Measurements from ENCODE around the gene BANK1.
"Not testable (repeated sequence)": the region's sequence is repeated elsewhere in the genome, so short reads cannot be mapped to it uniquely, and the experiment has no call there.

The BANK1 gene

GRCh38 chr4:101865501-101866062, 75.1 kb downstream of the BANK1 start:
- DNase-seq, result no peak
- H3K9me3 ChIP-seq, result no peaks in the 10 kb centered on the region
- H3K4me3 ChIP-seq (ENCODE audit: low read depth, low read length), result no peak overlapping the region
- no peaks in the 10 kb centered on the region for H3K4me1 ChIP-seq
- H3K27me3 ChIP-seq, result no peaks in the 10 kb centered on the region
- TF ChIP-seq, protein P1, sequence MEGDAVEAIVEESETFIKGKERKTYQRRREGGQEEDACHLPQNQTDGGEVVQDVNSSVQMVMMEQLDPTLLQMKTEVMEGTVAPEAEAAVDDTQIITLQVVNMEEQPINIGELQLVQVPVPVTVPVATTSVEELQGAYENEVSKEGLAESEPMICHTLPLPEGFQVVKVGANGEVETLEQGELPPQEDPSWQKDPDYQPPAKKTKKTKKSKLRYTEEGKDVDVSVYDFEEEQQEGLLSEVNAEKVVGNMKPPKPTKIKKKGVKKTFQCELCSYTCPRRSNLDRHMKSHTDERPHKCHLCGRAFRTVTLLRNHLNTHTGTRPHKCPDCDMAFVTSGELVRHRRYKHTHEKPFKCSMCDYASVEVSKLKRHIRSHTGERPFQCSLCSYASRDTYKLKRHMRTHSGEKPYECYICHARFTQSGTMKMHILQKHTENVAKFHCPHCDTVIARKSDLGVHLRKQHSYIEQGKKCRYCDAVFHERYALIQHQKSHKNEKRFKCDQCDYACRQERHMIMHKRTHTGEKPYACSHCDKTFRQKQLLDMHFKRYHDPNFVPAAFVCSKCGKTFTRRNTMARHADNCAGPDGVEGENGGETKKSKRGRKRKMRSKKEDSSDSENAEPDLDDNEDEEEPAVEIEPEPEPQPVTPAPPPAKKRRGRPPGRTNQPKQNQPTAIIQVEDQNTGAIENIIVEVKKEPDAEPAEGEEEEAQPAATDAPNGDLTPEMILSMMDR (IDR thresholded peaks at IDR 0.05; ENCODE audit: low read depth, low read length), result no peak
- H3K36me3 ChIP-seq, result no peaks in the 10 kb centered on the region

DNA sequence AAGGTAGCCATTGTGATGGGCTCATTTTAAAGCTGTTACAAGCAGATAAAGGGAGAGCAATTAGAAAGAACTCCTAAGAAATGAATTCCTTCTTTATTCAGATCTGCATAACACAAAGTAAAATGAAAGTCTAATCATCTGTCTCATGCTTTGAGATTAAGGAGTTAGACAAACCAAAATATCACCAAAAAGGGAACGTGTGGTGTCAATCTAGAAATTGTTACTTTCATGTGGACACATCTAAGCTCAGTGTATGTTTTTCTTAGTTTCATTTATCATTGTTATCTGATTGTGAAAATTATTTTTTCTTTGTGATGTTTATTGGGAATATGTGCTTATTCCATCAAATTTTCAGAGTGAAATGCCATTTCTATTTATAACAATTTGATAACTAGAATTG, 80.3 kb downstream of the BANK1 start:
- Histone ChIP-seq H3K9me3 (no peaks in the 10 kb centered on the region), H3K36me3 (no peaks in the 10 kb centered on the region), H3K27me3 (no peaks in the 10 kb centered on the region), H3K4me3 (ENCODE audit: low read depth, low read length) (no peak overlapping the region), H3K4me1 (no peaks in the 10 kb centered on the region)
- no peak for DNase-seq
- TF ChIP-seq, protein P1 (IDR thresholded peaks at IDR 0.05; ENCODE audit: low read depth, low read length), result no peak

DNA sequence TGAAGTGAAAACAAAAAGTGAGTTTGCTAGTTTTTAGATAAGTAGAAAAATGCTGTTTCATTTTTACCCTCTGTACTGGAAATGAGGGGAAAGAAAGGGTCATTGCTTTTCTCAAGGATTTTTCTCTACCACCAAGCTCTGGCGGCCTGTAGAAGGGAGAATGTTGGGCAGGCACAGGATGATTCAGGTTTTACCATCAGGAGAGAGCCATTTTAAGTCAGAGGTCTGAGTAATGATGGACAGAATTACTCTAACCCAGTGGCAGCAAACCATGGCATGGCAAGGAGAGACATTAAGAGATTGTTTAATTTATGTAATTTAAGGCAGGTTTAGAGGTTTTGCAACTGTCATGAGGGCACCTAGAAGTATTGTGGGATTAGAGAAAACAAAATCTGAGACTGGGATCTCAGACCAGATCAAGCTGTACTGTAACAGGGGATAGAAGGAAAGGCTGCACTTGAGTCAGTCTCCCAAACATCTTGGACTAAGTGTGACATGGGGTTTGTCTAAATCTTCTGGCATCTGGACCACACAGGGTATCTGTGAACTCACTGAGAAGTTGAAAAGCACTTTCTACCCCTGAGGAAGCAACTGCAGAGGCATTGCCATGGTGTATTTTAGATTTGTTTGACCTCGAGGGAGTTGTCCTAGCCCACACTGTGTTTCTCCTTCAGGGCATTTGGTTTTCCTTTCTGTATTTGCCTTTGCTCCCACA, 81.6 kb downstream of the BANK1 start:
- H3K4me3 ChIP-seq (ENCODE audit: low read depth, low read length), result no peak overlapping the region
- no peaks in the 10 kb centered on the region for H3K36me3 ChIP-seq
- no peaks in the 10 kb centered on the region for H3K9me3 ChIP-seq
- H3K4me1 ChIP-seq, result no peaks in the 10 kb centered on the region
- no peak for DNase-seq
- TF ChIP-seq, protein P1 (IDR thresholded peaks at IDR 0.05; ENCODE audit: low read depth, low read length), result no peak
- no peaks in the 10 kb centered on the region for H3K27me3 ChIP-seq

DNA sequence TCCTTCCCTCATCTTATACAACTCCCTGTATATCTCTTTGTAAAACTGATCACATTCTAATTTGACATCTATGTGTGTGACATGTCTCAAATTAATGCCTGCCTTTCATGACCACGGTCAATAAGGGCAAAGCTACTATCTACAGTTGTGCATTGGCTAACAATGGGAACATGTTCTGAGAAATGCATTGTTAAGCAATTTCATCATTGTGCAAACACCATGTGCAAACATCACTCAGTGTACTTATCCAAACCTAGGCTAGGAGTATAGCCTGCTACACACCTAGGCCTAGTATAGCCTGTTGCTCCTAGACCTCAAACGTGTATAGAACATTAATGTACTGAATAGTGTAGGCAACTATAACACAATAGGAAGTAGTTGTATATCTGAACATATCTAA, 95.0 kb downstream of the BANK1 start:
- Histone ChIP-seq H3K4me1 (no peaks in the 10 kb centered on the region), H3K36me3 (no peaks in the 10 kb centered on the region), H3K9me3 (no peaks in the 10 kb centered on the region; the same call in 1 of the 2 replicates), H3K27me3 (no peaks in the 10 kb centered on the region), H3K4me3 (ENCODE audit: low read depth, low read length) (no peak overlapping the region)
- no peak for DNase-seq
- TF ChIP-seq, protein P1 (IDR thresholded peaks at IDR 0.05; ENCODE audit: low read depth, low read length), result no peak

GRCh38 chr4:101886826-101887225, 96.3 kb downstream of the BANK1 start:
- no peak for DNase-seq

DNA sequence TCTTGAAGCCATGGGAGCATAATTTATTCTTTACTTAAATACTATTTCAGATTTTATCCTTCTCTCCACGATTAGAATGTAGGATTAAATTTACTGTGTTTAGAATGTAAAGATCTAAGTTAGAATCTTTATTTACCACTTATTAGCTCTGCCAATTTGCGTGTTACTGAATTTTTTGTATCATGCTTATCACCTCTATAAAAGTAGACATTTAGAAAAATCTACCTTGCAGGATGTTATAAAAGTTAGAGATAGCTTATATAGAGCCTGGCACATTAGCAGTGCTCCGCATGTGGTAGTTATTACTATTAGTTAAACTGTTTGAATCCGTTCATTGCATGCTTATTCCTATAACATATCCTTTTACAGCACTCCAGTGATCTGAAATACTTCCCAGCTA, 97.9 kb downstream of the BANK1 start:
- DNase-seq, result no peak
- Histone ChIP-seq H3K36me3 (no peaks in the 10 kb centered on the region), H3K27me3 (no peaks in the 10 kb centered on the region), H3K4me1 (no peaks in the 10 kb centered on the region), H3K9me3 (no peaks in the 10 kb centered on the region), H3K4me3 (ENCODE audit: low read depth, low read length) (no peak overlapping the region)
- TF ChIP-seq, protein P1 (IDR thresholded peaks at IDR 0.05; ENCODE audit: low read depth, low read length), result no peak

More at GRCh38 chr4:101886826-101887225, 96.3 kb downstream of the BANK1 start:
- H3K4me1 ChIP-seq, result no peaks in the 10 kb centered on the region
- no peaks in the 10 kb centered on the region for H3K36me3 ChIP-seq
- TF ChIP-seq, protein P1 (IDR thresholded peaks at IDR 0.05; ENCODE audit: low read depth, low read length), result no peak
- H3K9me3 ChIP-seq, result no peaks in the 10 kb centered on the region; the same call in 1 of the 2 replicates
- no peaks in the 10 kb centered on the region for H3K27me3 ChIP-seq
- H3K4me3 ChIP-seq (ENCODE audit: low read depth, low read length), result no peak overlapping the region

DNA sequence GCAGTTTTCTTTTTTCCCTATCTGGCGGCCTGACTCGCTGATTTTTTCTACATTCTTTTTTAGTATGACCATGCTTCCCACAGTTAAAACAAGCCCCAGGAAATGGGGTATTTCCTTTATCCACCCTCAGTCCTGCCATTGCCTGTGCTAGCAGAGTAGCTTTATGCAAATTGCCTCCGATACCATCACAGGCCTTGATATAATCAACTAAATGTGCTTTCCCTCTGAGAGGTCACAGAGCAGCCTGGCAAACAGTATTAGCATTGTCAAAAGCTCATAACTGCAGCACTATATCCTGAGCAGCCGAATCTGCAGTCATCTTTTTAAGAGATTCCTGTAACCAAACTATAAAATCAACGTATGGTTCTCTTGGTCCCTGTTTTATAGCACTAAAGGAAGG, 115.0 kb downstream of the BANK1 start:
- not testable (repeated sequence) for H3K4me1 ChIP-seq, DNase-seq

More for the DNA sequence above, 115.0 kb downstream of the BANK1 start:
- H3K4me3 ChIP-seq (ENCODE audit: low read depth, low read length); H3K27me3 ChIP-seq; H3K36me3 ChIP-seq; H3K9me3 ChIP-seq: not testable (repeated sequence)
